Hematopoietic multipotent progenitor cell treated with erythropoietin and hydrocortisone succinate and interleukin-3 and kit ligand, for 15 days (in vitro differentiated cells): ENCODE results near the gene CDH20.

Experiments
- DNase-seq: peaks from one replicate; pipeline ENCODE4 v3.0.0-alpha.2; 2015; ENCODE audit warnings: low spot score

CDH20 gene

DNA sequence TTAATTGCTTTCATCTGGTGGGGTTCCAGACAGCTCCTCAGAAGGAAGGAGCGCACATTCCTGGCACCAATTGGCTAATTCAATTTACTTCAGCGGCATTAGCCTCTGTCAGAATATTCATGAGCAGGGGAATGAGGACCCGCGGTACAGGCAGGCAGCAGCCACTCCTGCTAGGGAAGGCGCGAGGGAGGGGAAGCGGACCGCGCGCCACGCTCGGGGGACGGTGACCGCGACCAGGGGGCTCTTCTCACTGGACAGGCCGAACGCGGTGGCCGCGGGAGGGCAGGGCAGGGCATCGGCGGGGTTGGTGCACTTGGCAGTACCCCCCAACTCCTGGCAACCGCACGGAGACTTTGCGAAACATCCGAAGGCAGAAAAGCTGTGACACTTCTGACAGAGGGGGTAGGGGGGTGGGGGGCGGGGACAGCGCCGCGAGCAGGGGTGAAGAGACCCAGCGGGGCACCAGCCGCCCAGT is at the start of gene CDH20:
TSS of gene CDH20 (plus strand) at position 160 of the 475 bp plus-strand sequence.
- DNase-seq = no peak

DNA sequence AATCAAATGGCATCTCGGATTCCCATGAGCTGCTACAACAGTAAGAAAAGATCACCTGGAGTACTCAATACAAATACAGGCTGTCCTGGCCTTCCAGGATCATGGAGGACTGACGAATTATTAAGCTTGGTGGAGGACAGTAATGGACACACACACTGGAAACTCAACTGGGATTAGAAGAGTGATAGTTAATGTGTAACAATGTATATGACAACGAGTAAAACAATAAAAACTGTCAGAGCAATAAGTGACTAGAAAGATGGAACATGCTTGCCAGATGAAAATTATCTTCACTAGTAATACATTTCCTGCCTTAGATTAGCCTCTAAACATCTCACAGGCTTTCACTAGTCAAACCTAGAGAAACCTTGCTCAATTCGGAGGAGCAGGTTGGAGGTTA is 49.2 kb upstream of the CDH20 start:
- no peak for DNase-seq

DNA sequence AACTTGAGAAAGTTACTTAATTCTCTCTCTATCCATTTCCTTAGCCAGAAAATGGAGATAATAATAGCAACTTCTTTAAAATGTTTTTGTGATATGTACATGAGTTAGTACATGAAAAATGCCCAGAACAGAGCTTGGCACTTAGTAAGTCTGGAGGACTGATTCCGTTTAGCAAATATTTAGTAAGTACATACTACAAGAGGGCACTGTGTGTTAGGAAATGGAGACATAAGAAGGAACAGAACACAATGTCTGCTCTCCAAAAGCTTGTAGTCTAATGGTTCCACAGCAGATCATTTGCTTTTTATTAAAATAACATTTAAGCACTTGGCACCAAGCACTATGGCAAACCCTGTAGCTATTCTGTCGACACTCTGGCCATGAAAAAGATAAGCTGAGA is 47.5 kb upstream of the CDH20 start:
- DNase-seq = no peak

DNA sequence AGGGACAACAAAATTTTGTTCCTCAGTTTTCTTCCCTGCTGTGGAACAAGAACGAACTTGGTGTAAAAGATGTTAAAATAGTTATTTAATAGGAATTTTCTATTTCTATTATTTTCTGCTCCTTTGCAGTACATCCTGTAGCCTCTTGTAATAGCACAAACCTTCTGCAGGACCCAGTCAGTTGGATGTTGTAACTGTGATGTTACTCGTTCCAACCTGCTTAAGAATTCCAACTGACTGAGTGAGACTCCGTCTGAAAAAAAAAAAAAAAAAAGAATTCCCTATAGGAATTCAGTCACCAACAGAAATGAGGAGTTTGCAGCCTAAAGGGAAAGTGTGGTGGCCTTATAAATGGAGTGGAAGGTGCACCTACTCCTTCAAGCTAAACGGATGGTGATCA is 46.4 kb upstream of the CDH20 start:
- no peak for DNase-seq

DNA sequence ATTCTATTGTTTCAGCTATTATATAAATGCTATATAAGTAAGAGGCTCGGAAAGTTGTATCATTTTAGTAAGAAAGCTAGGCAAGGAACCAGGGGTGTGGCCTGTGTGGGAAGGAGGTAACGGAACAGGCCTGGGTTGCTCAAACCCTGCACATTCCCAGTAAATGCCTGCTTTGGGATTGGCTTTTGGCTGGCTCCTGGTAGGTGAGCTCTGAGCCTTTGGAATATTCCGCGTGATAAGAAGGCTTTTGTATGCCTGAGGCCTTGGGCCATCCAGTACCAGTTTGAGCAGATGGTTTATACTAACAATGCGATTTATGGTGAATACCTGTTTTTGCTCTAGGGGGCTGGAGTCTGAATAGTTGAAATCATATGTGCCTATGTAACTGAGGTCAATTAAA is 42.6 kb upstream of the CDH20 start:
- DNase-seq = no peak

DNA sequence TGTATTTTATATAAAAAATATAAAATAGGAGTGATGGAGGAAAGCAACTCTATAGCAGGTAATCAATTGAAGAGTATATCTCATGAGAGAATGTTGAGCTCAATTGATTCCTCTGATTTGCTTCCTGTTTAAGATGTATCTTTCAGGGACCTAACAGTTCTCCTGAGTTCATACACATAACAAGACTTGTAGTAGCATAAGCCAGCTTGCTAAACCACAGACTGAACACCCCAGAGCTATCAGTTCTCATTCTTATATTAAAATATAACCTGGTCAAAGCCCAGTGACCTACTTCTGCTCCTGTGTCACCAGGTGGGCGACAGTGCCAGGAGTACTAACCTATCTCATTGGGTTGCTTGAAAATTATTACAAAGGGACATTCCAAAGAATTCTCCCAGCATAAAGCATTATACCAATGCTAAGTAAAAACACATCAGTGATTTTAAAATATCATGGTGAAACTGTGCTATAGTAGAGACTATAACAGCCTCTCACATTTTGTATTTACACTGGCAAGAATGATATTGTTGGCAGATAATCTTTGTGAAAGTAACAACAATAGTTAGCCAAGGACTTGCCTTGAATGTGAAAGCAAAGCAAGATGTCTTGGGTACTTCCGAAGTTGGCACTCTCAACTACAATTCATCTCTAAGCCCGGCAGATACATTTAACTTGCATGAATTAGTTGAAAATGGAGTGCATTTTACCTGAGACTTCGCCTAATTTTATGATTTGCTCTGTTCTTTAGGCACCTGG is 40.8 kb upstream of the CDH20 start:
- DNase-seq = no peak

DNA sequence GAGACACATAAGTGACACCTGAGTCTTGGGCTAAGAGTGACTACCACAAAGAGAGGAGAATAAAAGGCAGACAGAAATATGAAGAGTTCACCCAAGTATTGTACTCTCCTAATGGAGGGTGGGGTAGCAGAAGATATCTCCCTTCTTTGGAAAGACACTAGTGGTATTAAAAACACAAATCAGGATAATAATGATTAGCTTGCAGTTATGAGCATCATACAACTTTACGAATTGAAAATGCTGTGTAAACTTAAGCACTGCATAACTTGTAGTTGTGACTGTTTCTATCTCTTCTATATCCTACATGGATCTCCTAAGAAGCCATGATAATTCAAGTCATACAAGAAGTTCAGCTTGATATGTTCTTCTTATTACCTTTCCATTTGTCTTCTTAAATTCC is 38.1 kb upstream of the CDH20 start:
- no peak for DNase-seq

DNA sequence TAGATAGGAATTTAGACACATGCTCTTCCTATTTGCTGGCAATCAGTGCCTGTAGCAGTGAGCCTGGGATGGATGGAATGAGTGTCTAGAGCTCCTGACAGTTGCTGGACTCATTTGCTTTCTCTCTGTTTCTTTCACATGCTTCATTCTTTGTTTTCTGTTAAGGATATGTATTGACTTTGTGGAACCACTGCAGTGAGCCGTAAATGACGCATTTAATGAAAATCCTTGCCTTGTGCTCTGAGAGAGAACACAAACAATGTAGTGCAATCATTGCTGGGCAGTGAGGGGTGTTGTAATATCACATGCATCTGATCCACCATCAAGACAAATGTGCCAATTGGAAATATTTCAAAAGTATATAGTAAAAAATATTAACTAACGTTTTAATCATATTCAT is 25.2 kb upstream of the CDH20 start:
- DNase-seq = no peak

DNA sequence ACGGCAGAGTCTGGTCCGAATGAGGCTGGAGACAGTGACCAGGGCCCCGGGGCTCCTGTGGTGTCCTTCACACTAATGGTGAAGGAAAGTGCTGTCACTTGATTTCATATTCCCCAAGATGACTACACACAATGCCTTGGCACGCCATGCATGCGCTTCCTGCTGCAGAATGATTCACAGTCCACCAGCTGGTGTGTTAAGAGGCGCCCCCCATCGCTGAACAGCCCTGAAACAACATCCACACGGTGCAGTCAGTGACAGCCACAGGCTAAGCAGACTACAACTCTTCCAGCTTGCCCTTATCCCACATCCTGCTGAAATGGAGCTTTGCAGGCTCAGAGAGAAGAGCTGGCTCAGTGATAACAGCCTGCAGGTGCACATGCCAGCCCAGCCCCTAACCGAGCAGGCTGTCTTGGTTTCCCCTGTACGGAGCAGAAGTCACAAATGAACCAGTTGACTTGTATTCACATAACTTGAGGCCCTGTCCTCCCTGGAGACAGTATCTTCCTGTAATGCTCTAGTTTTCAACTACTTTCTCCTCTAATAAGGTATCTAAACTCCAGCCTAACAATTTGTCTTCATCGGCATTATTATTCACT is 24.3 kb upstream of the CDH20 start:
- DNase-seq = no peak

DNA sequence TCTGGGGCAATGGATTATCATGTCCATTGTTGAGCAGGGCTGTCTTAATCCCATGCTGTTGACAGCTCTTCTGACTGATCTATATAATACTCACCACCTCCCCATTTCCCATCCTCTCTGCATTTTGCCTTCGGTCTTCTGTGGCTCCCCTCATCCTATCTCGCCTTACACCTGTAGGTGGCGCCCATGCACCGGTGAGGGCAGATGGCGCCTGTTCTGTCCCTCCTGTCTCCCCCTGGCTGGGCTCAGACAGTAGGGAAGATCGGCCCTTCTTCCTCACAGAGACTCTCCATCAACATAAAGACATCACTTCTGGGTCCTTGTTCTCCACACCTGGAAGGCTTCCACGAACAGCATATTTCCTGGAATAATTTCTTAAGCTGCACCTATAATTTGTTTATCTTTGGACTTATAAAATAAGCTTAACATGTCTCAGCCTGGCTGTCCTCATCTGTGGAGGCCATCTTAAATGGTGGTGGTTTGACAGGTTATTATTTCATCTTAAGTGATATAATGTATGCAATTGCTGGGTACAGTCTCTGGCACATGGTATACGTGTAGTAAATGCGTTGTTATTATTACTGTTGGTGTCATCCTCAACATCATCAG is 10.9 kb upstream of the CDH20 start:
- peak; percentile 6 for DNase-seq

DNA sequence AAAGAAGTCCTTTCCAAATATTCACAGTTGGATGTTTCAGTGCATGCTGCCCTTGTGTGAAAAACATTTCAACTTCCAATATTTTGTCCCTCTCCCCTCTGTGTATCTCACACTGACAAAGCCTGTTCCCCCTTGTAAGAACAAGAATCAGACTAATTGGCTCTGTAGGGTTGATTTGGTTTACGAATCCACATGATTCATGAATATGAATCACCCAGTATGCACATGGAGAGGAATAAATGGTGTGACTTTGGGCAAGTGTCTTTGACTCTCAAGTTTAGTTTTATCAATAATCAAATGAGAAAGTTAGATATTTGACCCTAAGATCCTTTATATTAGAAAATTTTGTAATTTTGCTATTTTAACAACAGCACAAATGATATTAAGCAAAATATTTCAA is 9.3 kb upstream of the CDH20 start:
- no peak for DNase-seq

DNA sequence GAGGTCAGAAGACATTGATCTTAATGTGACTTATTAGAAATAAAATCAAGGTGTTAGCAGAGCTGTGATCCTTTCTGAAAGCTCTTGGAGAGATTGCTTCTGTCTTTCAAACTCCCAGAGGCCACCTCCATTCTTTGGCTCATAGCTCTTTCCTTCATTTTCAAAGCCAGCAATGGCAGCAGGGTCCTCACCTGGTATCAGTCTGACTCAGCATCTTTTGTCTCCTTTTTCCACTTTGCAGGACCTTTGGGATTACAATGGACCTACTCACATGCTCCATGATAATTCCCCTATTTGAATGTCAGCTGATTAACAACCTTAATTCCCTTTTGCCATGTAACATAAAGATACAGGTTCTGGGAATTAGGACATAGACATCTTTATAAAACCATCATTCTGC is 6.8 kb upstream of the CDH20 start:
- DNase-seq = no peak

DNA sequence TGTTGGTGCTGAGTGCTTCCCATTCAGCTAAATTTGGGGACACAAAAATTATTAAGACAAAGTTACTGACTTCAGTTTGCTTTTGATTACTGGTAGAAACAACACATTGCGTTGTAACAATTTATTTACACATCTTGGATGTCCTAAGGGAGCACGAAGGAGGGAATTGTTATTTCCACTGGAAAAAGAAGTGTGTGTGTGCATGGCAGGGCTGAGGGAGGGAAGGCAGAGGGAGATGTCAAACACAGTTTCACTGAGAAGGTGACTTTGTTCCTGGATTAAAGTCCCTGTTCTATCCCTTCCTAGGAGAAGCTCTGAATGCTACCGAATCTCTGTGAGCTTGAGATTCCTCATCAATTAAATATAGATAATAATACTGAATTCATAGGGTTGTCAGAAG is 3.8 kb upstream of the CDH20 start:
- DNase-seq = no peak

DNA sequence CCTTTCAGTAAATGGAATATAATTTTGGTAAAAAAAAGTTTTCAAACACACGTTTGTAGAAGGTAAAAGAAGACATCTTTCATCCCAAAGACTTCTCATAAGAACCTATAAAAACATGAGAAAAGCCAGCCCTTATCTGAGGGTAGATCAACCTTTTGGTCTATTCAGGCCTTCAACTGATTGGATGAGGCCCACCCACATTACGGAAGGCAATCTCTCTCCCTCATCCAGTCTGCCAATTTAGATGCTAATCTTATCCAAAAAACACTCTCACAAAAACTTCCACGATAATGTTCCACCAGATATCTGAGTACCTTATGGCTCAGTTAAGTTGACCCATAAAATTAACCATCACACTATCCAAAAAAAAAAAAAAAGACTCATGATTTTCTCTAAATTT is 2.2 kb upstream of the CDH20 start:
- no peak for DNase-seq

DNA sequence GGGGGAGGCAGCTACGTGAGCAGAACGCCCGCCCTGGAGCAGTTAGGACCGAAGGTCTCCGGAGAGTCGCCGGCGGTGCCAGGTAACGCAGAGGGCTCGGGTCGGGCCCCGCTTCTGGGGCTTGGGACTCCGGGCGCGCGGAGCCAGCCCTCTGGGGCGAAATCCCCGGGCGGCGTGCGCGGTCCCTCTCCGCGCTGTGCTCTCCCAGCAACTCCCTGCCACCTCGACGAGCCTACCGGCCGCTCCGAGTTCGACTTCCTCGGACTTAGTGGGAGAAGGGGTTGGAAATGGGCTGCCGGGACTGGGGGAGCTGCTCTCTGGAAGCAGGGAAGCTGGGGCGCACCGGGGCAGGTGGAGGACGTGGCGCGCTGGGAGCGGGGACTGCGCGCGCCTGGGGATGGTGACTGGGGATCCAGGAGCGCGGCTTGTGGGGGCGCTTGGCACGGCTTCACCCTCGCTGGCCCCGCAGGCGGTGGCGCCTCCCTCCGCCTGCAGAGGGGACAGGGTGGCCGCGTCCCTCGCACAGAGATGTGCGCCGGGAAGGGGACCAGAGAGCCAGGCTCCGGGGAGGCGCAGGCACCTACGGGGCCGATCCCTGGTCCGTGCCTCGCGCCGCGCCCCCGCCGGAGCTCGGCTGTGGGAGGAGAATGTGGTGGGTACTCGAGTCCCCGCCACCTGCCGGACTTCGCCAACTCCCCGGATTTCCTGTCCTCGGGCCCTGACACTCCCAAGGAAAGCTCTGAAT is 688 bp downstream of the CDH20 start:
- no peak for DNase-seq

DNA sequence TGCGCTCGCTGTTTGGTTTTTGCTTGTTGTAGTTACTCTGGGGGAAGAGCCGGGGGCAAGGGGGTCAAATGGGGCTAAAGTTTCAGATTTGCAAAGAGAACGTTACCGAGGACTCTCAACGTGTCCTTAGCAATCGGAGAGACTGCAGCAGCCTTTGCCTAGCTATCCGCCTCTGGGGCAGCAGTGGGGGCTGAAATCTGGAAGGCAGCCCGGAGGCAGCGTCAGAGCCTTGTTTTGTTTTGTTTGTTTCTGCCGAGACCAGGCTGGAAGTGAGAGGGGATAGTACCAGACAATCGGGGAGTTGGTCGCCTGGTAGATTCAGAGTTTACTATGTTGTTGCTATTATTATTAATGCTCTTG is 1.2 kb downstream of the CDH20 start:
- DNase-seq = no peak

DNA sequence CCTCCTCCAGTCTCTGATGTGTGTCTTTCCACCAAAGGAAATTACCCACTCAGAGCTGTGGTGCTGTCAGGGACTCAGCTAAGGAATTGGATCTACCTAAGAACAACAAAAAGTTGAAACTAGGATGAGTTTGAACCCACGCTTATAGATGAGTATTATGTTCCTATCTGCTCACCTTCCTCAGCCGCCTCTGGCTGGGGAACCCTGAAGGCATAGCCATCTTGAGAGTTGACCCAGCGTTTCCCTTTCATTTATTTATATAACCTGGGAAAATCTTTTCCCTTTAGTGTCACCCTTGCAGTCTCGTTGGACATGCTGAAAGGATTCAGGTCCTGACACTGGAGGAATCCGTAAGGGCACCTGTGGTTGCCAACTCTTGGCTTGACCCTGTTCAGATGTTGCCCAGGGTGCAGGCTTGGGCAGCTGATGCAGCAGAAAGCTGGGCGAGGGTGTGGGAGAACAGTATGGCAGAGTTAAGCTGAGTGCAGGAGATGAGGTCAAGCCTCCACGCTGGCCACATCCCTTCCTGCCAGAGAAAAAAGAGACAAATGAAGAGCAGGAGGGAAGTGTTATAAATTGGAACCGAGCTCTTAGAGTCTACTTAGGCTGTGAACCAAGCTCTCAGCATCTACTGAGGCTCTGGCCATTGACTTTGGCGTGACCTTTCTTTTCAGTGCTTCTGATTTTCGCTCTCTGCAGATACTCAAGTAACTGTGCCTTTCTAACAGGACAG is 1.9 kb downstream of the CDH20 start:
- DNase-seq = no peak

DNA sequence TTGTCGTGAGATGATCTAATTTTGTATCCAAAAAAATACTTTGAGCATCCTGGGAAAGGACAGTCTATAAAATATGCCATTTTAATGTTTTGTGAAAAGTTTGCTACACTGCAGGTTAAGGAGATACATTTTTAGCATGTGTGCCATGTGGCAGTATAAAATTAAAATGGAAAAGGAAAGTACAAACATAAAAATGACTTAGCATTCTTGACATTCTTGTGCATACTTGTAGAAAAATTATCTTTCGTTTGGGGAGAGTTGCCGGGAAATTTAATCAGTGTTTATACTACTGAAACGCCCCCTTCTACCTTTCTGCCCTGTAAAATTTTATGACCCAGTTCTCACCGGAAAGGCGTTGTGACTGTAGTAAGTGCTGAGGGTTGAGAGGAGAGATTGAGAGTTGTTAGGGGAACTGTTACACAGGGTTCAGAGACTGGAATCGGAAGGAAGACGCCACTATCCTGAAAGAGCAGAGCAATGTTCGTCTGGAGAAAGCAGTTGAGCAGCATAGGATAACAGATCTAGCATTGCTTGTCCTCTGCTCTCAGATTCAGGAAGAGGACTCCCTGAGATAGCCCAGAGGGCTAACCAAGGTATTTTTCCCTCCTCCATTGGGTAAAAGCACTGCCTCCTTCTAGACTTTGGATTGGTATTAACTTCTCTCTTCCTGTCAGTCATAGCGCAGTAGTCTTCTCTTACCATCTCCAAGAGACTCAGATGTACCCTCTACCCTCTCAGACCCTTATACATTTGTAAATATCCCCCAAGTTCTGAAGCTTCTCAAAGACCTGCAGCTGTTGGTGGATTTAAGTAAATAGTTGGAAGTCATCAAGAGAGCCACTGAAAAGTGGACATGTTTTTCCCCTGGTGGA is 2.7 kb downstream of the CDH20 start:
- no peak for DNase-seq

DNA sequence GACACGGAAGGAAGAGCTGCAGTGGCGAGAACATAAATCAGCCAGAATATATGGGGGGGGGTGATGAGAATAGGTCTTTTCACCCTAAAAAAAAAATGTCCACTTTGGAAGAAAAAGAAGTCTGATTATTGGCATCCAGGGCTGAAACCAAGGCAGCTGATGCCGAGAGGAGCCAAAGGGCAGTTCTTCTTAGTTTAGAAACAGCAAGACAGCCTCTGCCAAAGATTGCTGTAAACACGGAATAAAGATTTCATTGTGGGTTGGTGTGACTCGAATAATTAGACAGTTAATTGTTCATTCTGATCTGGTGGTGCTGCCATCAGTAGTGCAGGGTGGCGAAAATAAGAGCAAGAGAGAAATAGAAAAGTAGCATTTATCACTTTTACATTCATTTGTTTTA is 3.5 kb downstream of the CDH20 start:
- no peak for DNase-seq

DNA sequence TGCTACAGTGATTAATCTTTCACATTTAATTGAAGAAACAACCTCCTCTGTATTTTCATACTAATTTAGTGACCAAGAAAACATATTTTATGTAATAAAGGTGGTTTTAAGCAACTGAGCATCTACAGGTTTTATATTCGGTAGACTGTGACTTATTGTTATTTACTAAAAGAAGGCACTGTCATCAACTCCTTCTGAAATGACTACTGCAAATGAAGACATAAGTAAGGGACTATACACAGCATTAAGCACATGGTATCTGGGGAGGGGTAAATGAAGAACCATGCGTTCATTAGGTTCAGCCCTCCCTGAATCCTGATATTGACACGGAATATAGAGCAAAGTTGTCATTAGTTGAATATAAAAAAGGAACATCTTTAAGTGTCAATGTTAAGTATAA is 4.3 kb downstream of the CDH20 start:
- DNase-seq = no peak

DNA sequence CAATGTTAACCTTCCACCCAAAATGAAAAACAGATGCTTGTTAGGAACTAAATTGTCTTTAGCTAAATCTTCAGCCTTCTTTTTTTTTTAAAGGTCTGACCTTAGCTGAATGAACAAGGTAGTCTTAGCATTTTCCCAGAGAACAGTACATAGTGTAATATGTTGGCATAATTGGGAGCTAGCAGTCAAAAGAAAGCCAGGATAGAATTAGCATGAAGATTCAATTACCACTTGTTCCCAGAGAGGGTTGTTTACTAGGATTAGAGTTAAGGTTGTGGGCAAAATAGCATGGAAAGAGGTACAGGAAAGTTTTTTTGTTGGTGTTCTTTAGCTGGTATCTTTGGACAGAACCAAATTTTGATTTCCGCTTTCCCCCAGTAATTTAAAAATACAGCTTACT is 6.9 kb downstream of the CDH20 start:
- no peak for DNase-seq
